LNCAP (cell line): ENCODE data around the gene TMED4.

Source experiments
- TF ChIP-seq, protein P1 (sequence below): fragments of 450-650 bp; IDR thresholded peaks from 2 replicates; pipeline ENCODE4 v1.5.1; 2017; ENCODE audit warnings: mild to moderate bottlenecking

Gene TMED4

GRCh38 chr7:44583146-44583865, 1.3 kb upstream of the TMED4 start:
- TF ChIP-seq, protein P1, sequence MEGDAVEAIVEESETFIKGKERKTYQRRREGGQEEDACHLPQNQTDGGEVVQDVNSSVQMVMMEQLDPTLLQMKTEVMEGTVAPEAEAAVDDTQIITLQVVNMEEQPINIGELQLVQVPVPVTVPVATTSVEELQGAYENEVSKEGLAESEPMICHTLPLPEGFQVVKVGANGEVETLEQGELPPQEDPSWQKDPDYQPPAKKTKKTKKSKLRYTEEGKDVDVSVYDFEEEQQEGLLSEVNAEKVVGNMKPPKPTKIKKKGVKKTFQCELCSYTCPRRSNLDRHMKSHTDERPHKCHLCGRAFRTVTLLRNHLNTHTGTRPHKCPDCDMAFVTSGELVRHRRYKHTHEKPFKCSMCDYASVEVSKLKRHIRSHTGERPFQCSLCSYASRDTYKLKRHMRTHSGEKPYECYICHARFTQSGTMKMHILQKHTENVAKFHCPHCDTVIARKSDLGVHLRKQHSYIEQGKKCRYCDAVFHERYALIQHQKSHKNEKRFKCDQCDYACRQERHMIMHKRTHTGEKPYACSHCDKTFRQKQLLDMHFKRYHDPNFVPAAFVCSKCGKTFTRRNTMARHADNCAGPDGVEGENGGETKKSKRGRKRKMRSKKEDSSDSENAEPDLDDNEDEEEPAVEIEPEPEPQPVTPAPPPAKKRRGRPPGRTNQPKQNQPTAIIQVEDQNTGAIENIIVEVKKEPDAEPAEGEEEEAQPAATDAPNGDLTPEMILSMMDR = no peak

- TF ChIP-seq, protein P1 = no peak
Observed at GRCh38 chr7:44580945-44581878, 819 bp downstream of the TMED4 start.

DNA sequence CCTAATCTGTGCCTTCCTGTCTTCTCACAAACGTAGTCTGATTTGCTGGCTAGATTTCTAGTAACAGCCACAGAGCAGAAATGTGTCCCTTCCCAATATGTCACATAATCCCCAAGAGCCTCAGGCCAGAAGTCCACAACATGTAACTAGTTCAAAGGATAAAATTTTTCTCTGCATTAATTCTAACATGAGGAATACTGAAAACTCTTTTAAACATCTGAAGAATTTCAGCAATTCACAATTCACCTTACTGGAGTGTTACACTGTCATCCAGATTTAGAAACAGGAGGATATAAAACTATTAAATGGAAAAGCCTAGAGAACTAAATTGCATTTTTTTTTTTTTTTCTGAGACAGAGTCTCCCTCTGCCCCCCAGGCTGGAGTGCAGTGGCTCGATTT, 5.8 kb downstream of the TMED4 start:
- TF ChIP-seq, protein P1 = no peak

DNA sequence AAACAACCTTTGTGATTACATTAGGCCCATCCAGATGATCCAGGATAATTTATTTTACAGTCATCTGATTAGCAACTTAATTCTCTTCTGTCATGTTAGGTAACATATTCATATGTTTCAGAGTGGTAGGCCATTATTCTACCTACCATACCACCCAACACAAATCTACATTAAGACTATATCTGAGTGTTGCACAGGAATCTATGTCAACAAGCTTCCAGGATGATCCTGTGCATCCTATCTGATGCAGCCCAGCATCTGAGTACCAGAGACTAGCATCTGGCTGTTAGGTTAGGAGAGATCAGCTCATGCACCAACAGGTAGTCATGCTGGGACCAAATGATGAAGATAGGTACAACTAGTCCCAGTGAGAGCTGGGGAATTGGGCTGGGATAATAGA, 7.0 kb downstream of the TMED4 start:
- TF ChIP-seq, protein P1 = no peak

DNA sequence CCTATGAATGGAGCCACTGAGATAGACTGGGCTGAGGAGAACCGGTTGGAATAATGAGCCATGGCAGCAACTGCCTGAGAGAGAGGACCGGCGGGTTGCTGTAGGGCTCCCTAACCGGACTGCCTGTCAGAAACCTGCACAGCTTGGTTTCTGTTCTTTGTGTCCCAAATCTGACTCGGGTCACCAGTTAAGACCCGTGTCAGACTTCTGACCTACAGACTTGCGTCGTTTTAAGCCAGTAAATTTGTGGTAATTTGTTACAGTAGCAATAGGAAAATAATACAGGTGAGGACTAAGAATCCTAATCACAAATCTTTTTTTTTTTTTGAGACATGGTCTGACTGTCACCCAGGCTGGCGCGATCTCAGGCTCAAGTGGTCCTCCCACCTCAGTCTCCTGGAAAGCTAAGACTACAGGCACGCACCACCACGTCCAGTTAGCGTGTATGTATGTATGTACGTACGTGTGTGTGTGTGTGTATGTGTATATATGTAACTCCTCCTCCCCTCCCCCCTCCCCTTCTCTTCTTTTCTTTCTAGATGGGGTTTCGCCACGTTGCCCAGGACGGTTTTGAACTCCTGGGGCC, 7.7 kb downstream of the TMED4 start:
- TF ChIP-seq, protein P1 = no peak

DNA sequence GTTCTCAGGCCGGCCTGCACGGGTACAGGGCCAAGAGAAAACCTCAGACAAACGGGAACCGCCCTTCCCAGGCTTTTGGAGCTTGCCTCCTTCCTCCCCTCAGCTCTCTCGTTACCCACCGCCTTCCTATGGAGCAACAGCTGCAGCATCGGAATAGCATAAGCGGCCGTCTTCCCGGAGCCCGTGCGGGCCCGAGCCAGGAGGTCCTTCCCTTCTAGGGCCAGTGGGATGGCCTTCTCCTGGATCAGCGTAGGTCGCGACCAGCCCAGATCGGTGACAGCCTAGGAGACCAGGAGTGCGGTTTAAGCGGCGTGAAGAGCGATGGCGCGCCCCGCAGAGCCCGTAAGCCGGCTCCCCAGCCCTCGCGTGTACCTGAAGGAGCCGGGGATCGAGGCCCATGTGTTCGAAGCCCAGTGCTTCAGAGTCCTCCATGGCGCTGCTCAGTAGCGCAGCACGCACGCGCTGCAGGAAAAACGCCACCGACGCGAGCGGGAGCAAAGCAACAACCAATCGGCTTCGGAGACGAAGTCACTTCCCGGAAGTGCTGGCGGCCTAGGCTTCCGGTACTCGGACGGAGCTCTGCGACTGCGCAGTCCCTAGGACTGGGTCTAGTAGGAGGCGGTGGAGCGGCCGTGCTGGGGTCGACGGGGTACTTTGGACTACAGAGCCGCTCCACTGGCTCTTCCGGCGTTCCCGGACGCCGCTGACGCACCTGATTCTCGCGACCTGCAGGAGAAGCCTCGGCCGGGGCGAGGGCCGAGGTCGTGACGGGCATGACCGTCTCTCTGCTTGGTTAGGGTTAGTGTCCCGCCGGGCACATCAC, 8.4 kb downstream of the TMED4 start, which contains the start of gene DDX56:
Gene DDX56, minus strand, starts transcription at position 445 of the 823 bp plus-strand sequence. Its CDS starts 13 bp downstream, at position 432.
- TF ChIP-seq, protein P1 = no peak

GRCh38 chr7:44572771-44573170, 9.3 kb downstream of the TMED4 start:
- TF ChIP-seq, protein P1 = no peak
